K562 (cell line): ENCODE results near the gene COL25A1. TPM values are rescaled to one million over a fixed set of nuclear protein-coding genes. Genes with fewer than 3 reads are reported as not detected.

Experiments
- ATAC-seq: fragments of 200-7000 bp; cut with Tn5 transposase; 3 replicates; pipeline ENCODE4 v1.9.1; 2020; ENCODE audit warnings: moderate library complexity
- BruUV-seq: library from RNA; stranded (reverse); fragments of 400-500 nt; replicated peaks from 2 replicates; lab custom pipeline; 2021; lab: Mats Ljungman, UMichigan
- CTCF ChIA-PET: fragments of 300-600 bp; formaldehyde crosslinking; extraction: SDS; loops from one replicate; lab custom pipeline; 2021; ENCODE audit warnings: low intra/inter-chr PET ratio; lab: Yijun Ruan, JAX
- POLR2A ChIA-PET: fragments of 300-600, 350-650 bp; sonication (Branson Sonifier 250); formaldehyde crosslinking; extraction: SDS; loops from one replicate; lab custom pipeline; 2021; ENCODE audit warnings: antibody characterized with exemption, inconsistent platforms; lab: Yijun Ruan, JAX
- DNase-seq, 4 experiments: peaks; one replicate each; pipeline versions ENCODE4 v3.0.0 to v3.0.0-alpha.2; 2011 to 2018; ENCODE audit warnings: low spot score in 3 of 4, mixed read lengths in 3 of 4; ENCODE audit errors: extremely low read depth in 1 of 4
- FAIRE-seq: peaks from 2 replicates; lab custom pipeline; 2011; peaks lifted over from hg19 to GRCh38; lab: Jason Lieb, UNC
- H2AFZ ChIP-seq: 2 replicates; pipeline ENCODE4 v1.6.0; 2011; ENCODE audit warnings: low read depth, low read length, control low read depth, inconsistent platforms
- H3K27ac ChIP-seq: fragments of 200-600 bp; 3 replicates; pipeline ENCODE4 v1.8.0; 2011; ENCODE audit warnings: low read depth, mild to moderate bottlenecking, control low read depth, inconsistent platforms, low read length, moderate library complexity, mixed read lengths; ENCODE audit errors: extremely low read depth
- H3K27me3 ChIP-seq, 2 experiments: fragments of 300-600 bp in 1 of 2; 2 replicates in 1 of 2; 3 replicates in 1 of 2; pipeline versions ENCODE4 v1.6.0 to v1.8.0; 2011; ENCODE audit warnings: inconsistent platforms in 2 of 2, low read length in 2 of 2, mild to moderate bottlenecking in 1 of 2, mixed read lengths in 1 of 2, moderate library complexity in 1 of 2; ENCODE audit not compliant: control insufficient read depth in 2 of 2, insufficient read depth in 2 of 2
- H3K36me3 ChIP-seq: fragments of 300-600 bp; 3 replicates; pipeline ENCODE4 v1.8.0; 2011; ENCODE audit warnings: mild to moderate bottlenecking, low read length, inconsistent platforms; ENCODE audit not compliant: control insufficient read depth, insufficient read depth
- H3K4me1 ChIP-seq, 2 experiments: fragments of 200-600 bp in 1 of 2; replicated peaks in 1 of 2; 2 replicates in 1 of 2; 3 replicates in 1 of 2; pipeline versions ENCODE4 v1.5.1 to v1.8.0; 2011; ENCODE audit warnings: inconsistent platforms in 2 of 2, low read length in 2 of 2, mild to moderate bottlenecking in 1 of 2, mixed read lengths in 1 of 2, moderate library complexity in 1 of 2; ENCODE audit not compliant: control insufficient read depth in 2 of 2, insufficient read depth in 2 of 2
- H3K4me2 ChIP-seq: 2 replicates; pipeline ENCODE4 v1.6.1; 2011; ENCODE audit warnings: low read length, control low read depth, inconsistent platforms, mixed read lengths; ENCODE audit not compliant: insufficient read depth
- H3K4me3 ChIP-seq: fragments of 200-600 bp; sonication (generic), shearing (Covaris generic); 2 replicates; pipeline ENCODE4 v1.5.1; 2016; ENCODE audit warnings: control low read depth, inconsistent platforms
- H3K79me2 ChIP-seq: fragments of 200-600 bp; 3 replicates; pipeline ENCODE4 v1.8.0; 2011; ENCODE audit warnings: low read length, inconsistent platforms; ENCODE audit not compliant: control insufficient read depth, insufficient read depth
- H3K9ac ChIP-seq, 2 experiments: 2 replicates each; pipeline versions ENCODE4 v1.6.0 to v1.6.1; 2011; ENCODE audit warnings: low read depth in 2 of 2, low read length in 2 of 2, control low read depth in 1 of 2, inconsistent platforms in 1 of 2, mild to moderate bottlenecking in 1 of 2, mixed read lengths in 1 of 2; ENCODE audit not compliant: insufficient read depth in 1 of 2
- H3K9me1 ChIP-seq: one replicate; pipeline ENCODE4 v1.6.0; 2011; ENCODE audit warnings: inconsistent platforms, mild to moderate bottlenecking, low read length, moderate library complexity; ENCODE audit not compliant: control insufficient read depth, insufficient read depth
- H3K9me3 ChIP-seq: replicated peaks from 2 replicates; pipeline ENCODE4 v1.5.1; 2011; ENCODE audit warnings: low read depth, low read length, inconsistent platforms; ENCODE audit not compliant: control insufficient read depth, insufficient read depth
- H4K20me1 ChIP-seq: replicated peaks from 2 replicates; pipeline ENCODE4 v1.6.1; 2011; ENCODE audit warnings: low read length, inconsistent platforms, mixed read lengths; ENCODE audit not compliant: control insufficient read depth, insufficient read depth
- PML ChIP-seq: IDR thresholded peaks from 2 replicates; pipeline ENCODE4 v1.6.1; 2012; ENCODE audit warnings: low read length, inconsistent platforms
- POLR2AphosphoS5 ChIP-seq: IDR thresholded peaks from 2 replicates; pipeline ENCODE4 v1.6.1; 2011; ENCODE audit warnings: mild to moderate bottlenecking, low read depth, low read length, moderate library complexity; ENCODE audit not compliant: control insufficient read depth, insufficient read depth
- SMAD2 ChIP-seq: fragments of 150-350 bp; IDR thresholded peaks from 2 replicates; pipeline ENCODE4 v1.6.1; 2014; ENCODE audit warnings: low read depth, mild to moderate bottlenecking, low read length
- WGBS: fragments of 100-300 bp; shearing (Covaris generic); methylation state at CpG from one replicate; pipeline ENCODE4 v1.1.6; 2016; ENCODE audit warnings: low coverage, mixed read lengths; ENCODE audit not compliant: insufficient coverage; ENCODE audit errors: missing lambda C conversion rate; 5-methylcytosine and 5-hydroxymethylcytosine counted together
- in situ Hi-C: fragments of 300-500 bp; cut with MboI; formaldehyde crosslinking; loops from 4 replicates; pipeline ENCODE4 v1.15.0; 2018; ENCODE audit warnings: inconsistent platforms, mixed read lengths
- intact Hi-C: fragments of 100-400 bp; cut with micrococcal nuclease; formaldehyde crosslinking; loops from 2 replicates; pipeline ENCODE4 v1.14.2; 2022
- polyA plus RNA-seq, 8 experiments: library from polyadenylated mRNA; depleted of rRNA in 4 of 8; stranded (reverse) in 5 of 8; unstranded in 3 of 8; fragments of >200 nt; fragmentation: Nextera tagmentation in 2 of 8; fragmentation: Illumina TruSeq in 1 of 8; extraction: Ambion mirVana in 2 of 8; extraction: Trizol in 1 of 8; gene quantifications; 2 replicates each; pipeline versions ENCODE4 v1.2.1 to v1.2.3, GENCODE V29; 2011 to 2014; ENCODE audit warnings: inconsistent platforms in 1 of 8, missing spikeins in 1 of 8
- total RNA-seq, 7 experiments: library from RNA; depleted of rRNA in 6 of 7; stranded (reverse); fragments of >200 nt in 6 of 7; fragmentation: Illumina TruSeq in 2 of 7; extraction: Trizol in 2 of 7; gene quantifications; 2 replicates each; pipeline versions ENCODE4 v1.2.1 to v1.2.3, GENCODE V29; 2011 to 2021; ENCODE audit warnings: low replicate concordance in 1 of 7
- TF ChIP-seq, protein P1 (sequence below), 2 experiments: fragments of 450-650 bp; conservative IDR thresholded peaks; 2 replicates each; pipeline ENCODE4 v1.6.1; 2017; ENCODE audit warnings: mild to moderate bottlenecking in 2 of 2, moderate library complexity in 2 of 2
- TF ChIP-seq, protein P2 (sequence below): fragments of 450-650 bp; IDR thresholded peaks from 2 replicates; pipeline ENCODE4 v1.6.1; 2017; ENCODE audit warnings: antibody characterized with exemption, mild to moderate bottlenecking
- TF ChIP-seq, protein P3 (sequence below): sonication (generic); formaldehyde crosslinking; IDR thresholded peaks from 2 replicates; pipeline ENCODE4 v1.8.0; 2022; ENCODE audit warnings: mild to moderate bottlenecking, low read depth, missing genetic modification reagents
- TF ChIP-seq, protein P4 (sequence below): IDR thresholded peaks from 2 replicates; pipeline ENCODE4 v1.6.1; 2016; ENCODE audit warnings: missing genetic modification characterization, missing compliant biosample characterization
- TF ChIP-seq, protein P5 (sequence below): fragments of 450-650 bp; formaldehyde crosslinking; IDR thresholded peaks from 2 replicates; pipeline ENCODE4 v1.4.0; 2022; ENCODE audit warnings: mild to moderate bottlenecking, moderate library complexity

Gene COL25A1
- total and polyA plus RNA-seq, 9 of the 15 experiments (the other 6 are each of a cell fraction or from before 2014, with no cell fraction given): 0.03 to 0.62 (median 0.27) TPM

DNA sequence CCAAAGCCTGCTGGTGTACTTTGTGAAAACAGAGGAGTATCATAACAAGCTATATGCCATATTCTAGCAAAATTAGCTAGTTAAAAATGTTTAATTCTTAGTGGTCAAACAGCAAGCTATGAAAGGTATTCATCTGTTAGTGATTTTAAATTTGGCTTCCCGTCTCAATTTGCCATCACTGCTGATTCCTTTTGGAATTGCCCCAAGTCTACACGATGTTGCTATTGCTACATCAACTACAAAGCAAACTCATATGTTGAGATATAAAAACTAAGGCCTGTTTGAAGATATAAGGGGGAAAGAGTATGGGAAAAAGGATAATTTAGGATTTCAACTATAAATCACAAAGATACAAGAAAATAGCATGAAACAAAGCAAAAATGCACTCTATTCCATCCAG is 146.1 kb downstream of the COL25A1 start (continued):
- TF ChIP-seq, protein P1, sequence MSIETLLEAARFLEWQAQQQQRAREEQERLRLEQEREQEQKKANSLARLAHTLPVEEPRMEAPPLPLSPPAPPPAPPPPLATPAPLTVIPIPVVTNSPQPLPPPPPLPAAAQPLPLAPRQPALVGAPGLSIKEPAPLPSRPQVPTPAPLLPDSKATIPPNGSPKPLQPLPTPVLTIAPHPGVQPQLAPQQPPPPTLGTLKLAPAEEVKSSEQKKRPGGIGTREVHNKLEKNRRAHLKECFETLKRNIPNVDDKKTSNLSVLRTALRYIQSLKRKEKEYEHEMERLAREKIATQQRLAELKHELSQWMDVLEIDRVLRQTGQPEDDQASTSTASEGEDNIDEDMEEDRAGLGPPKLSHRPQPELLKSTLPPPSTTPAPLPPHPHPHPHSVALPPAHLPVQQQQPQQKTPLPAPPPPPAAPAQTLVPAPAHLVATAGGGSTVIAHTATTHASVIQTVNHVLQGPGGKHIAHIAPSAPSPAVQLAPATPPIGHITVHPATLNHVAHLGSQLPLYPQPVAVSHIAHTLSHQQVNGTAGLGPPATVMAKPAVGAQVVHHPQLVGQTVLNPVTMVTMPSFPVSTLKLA (conservative IDR thresholded peaks at IDR 0.05): no peak
- TF ChIP-seq, protein P2, sequence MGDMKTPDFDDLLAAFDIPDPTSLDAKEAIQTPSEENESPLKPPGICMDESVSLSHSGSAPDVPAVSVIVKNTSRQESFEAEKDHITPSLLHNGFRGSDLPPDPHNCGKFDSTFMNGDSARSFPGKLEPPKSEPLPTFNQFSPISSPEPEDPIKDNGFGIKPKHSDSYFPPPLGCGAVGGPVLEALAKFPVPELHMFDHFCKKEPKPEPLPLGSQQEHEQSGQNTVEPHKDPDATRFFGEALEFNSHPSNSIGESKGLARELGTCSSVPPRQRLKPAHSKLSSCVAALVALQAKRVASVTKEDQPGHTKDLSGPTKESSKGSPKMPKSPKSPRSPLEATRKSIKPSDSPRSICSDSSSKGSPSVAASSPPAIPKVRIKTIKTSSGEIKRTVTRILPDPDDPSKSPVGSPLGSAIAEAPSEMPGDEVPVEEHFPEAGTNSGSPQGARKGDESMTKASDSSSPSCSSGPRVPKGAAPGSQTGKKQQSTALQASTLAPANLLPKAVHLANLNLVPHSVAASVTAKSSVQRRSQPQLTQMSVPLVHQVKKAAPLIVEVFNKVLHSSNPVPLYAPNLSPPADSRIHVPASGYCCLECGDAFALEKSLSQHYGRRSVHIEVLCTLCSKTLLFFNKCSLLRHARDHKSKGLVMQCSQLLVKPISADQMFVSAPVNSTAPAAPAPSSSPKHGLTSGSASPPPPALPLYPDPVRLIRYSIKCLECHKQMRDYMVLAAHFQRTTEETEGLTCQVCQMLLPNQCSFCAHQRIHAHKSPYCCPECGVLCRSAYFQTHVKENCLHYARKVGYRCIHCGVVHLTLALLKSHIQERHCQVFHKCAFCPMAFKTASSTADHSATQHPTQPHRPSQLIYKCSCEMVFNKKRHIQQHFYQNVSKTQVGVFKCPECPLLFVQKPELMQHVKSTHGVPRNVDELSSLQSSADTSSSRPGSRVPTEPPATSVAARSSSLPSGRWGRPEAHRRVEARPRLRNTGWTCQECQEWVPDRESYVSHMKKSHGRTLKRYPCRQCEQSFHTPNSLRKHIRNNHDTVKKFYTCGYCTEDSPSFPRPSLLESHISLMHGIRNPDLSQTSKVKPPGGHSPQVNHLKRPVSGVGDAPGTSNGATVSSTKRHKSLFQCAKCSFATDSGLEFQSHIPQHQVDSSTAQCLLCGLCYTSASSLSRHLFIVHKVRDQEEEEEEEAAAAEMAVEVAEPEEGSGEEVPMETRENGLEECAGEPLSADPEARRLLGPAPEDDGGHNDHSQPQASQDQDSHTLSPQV: no peak

DNA sequence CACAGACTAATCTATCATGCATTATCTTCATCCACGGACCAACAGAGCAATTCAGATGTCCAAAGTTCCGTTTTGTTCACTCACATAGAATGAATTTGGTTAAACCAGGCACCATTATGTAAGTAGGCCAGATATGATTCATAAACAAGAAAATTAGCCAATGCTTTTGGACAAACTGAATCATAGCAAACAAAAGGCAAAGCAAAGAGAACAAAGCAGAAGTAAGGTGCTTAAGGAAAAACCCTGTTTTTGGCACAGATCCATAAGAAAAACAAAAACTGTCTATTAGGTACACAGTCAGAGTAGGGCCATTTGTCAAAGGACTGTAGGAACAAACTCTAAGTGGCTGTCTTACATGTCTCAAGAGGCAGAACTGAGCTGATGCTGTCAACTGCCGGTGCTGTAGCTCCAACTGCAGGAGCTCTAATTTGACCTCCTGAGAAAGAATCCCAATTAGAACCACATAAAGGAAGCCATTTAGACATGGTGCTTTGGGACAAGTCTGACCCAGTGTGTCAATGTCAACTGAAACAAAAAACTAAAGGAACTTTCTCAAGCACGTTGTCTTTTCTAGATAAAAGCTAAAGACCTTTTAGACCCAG is 146.7 kb downstream of the COL25A1 start:
- POLR2A ChIA-PET: interaction anchor here (0.7 to 1.5 kb wide), 2 partner anchors 29 to 314 kb away, joined by 3 to 4 read pairs; no protein-coding TSS in a partner anchor
- Histone ChIP-seq H2AFZ (peak overlapping the region; percentile 74), H3K4me1 (peaks cover 0 to 8% of the 10 kb centered on the region in 2 experiments; a peak in 1 of 5 replicates), H3K4me2 (no peak overlapping the region), H3K9me1 (no peaks in the 10 kb centered on the region), H3K9ac (no peak overlapping the region), H3K4me3 (no peak overlapping the region), H3K27ac (no peak overlapping the region), H3K9me3 (no peaks in the 10 kb centered on the region), H4K20me1 (no peaks in the 10 kb centered on the region), H3K36me3 (no peaks in the 10 kb centered on the region), H3K79me2 (no peaks in the 10 kb centered on the region), H3K27me3 (no peaks in the 10 kb centered on the region)
- WGBS: 32% methylated on average over 4 of the region's 4 CpGs
- no peak for FAIRE-seq
- CTCF ChIA-PET: no interaction called here
- in situ Hi-C loops: no loop called here
- intact Hi-C loops: no loop called here
- peak in 1 of 4 experiments; percentile 43 for DNase-seq
- ATAC-seq: peak; percentile 85
- no TSS peak for BruUV-seq
- TF ChIP-seq SMAD2 (no peak), PML (no peak), POLR2AphosphoS5 (no peak)
- TF ChIP-seq, protein P3, sequence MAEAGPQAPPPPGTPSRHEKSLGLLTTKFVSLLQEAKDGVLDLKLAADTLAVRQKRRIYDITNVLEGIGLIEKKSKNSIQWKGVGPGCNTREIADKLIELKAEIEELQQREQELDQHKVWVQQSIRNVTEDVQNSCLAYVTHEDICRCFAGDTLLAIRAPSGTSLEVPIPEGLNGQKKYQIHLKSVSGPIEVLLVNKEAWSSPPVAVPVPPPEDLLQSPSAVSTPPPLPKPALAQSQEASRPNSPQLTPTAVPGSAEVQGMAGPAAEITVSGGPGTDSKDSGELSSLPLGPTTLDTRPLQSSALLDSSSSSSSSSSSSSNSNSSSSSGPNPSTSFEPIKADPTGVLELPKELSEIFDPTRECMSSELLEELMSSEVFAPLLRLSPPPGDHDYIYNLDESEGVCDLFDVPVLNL (CRISPR knock-in tag): no peak
- TF ChIP-seq, protein P4, sequence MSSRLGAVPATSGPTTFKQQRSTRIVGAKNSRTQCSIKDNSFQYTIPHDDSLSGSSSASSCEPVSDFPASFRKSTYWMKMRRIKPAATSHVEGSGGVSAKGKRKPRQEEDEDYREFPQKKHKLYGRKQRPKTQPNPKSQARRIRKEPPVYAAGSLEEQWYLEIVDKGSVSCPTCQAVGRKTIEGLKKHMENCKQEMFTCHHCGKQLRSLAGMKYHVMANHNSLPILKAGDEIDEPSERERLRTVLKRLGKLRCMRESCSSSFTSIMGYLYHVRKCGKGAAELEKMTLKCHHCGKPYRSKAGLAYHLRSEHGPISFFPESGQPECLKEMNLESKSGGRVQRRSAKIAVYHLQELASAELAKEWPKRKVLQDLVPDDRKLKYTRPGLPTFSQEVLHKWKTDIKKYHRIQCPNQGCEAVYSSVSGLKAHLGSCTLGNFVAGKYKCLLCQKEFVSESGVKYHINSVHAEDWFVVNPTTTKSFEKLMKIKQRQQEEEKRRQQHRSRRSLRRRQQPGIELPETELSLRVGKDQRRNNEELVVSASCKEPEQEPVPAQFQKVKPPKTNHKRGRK (tag): no peak
- TF ChIP-seq, protein P5, sequence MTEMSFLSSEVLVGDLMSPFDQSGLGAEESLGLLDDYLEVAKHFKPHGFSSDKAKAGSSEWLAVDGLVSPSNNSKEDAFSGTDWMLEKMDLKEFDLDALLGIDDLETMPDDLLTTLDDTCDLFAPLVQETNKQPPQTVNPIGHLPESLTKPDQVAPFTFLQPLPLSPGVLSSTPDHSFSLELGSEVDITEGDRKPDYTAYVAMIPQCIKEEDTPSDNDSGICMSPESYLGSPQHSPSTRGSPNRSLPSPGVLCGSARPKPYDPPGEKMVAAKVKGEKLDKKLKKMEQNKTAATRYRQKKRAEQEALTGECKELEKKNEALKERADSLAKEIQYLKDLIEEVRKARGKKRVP (CRISPR knock-in tag): no peak
